8988T (cell line): ENCODE data around the gene GBX1.

Source experiments
- DNase-seq: peaks from one replicate; pipeline ENCODE4 v3.0.0; 2011

GBX1 gene

GRCh38 chr7:151193203-151193978 lies 25.9 kb upstream of the GBX1 start:
- no peak for DNase-seq

GRCh38 chr7:151192002-151192539 lies 24.6 kb upstream of the GBX1 start:
- DNase-seq, result no peak

DNA sequence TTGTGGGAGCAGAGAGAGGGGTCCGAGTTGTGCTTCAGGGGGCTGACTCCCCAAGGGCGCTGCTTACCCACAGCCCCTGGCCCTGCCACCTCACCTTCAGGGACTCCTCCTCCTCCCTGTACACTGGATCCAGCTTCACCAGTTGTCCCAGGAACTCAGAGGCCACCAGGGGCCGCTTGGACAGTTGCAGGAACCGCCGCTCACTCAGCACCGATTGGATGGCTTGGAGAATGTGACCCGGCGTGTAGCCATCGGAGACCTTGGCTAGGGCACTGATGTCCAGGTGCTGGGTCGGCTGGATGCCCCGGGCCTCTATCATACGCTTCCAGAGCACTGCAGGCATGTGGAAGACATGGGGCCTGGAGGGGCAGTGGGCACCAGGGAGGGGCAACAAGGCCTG lies 24.1 kb upstream of the GBX1 start:
- no peak for DNase-seq

DNA sequence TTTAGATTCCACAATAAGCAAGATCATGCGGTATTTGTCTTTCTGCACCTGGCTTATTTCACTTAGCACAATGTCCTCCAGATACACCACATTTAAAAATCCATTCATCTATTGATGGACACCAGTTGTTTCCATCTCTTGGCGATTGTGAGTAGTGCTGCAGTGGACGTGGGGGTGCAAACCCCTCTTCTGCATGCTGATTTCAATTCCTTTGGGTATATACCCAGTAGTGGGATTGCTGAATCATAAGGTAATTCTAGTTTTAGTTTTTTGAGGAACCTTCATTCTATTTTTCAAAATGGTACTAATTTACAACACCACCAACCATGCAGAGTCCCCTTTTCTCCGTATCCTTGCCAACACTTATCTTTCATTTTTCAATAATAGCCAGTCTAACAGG lies 21.5 kb upstream of the GBX1 start:
- DNase-seq, result no peak

DNA sequence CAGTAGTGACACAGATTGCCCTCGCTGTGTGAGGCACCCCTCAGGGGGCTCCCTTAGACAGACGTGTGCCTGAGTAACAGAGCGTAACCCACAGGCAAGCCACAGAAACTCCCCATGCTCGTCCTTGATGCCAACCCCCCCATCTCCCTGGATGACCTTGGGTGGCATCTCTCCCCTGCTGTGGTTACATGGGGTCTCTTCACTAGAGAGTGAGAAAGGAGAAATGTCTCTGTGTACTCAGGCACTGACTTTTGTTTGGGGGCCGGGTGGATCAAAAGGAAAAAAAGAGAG lies 20.7 kb upstream of the GBX1 start:
- DNase-seq, result no peak

DNA sequence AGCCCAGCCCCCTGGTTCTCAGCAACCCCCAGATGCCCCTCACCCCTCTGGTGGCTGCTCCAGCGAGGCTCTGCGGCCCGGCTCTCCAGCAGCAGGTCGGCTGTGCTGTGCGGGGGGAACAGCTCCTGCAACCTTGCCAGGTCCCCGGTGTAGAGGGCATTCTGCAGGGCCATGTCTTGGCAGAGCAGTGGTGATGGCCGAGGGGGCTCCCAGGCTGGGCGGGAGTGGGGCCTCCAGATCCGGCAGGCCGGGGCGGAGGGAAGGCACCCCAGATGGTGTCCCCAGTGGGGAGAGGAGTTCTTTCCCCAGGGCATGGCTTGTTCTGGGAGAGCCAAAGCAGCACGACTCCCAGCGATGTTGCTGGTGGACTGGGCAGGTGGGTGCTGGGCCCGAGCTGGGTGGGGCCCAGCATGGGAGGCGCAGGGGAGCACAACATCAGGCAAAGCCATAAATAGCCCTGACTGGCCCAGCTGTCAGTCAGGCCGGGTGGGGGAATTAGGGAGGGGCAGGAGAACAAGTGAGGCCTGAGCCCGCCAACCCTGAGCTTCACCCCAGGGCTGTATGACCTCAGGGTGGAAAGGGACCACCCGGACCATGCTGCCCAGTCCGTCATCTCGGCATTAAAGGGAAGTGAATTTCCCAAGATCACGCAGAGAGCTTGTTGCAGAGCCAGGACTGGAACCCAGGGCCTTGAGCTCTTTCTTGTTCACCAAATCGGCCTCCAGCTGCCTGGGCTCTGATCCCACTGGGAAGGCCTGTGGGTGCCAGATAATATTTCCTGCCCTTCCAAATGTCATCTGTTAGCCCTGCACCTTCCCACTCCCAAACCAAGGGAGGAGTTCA lies 20.1 kb upstream of the GBX1 start:
- no peak for DNase-seq

DNA sequence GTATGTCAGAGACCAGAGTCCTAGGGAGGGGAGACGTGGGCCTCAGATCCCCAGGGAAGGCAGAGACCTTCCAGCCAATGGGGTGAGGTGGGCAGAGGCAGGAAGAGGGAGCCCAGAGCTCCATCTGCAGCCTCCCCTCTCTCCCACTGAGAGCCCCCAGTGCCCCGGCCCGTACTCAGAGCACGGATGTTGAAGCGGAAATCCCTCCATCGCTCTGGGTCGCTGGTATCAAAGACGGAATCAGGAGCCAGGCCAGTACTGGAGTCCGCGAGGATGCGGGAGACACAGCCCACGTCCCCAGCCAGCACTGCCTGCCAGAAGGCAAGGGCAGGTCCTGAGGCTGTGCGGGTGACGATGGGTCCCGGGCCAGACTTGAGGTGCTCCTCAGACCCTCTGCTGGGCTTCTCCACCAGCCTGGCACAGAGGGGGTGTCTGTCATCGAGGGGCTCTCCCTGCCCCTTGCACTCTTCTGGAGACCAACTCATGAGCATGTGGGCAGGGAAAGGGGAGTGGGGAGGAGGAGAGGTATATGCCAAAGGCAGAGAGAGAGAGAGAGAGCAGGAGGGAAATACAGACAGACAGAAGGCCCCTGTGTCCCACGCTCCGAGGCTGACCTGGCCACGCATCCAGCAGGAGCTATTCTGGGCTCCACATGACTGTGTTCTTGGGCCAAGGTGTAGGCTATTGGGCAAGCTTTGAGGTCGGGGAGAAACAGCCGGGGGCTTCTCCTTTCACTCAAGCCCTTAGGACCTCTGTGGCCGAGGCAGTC lies 19.3 kb upstream of the GBX1 start, which contains the start of gene ASB10:
TSS of gene ASB10 (minus strand) at position 611 of the 769 bp plus-strand sequence. CDS start at position 491, 120 bp downstream.
- DNase-seq, result no peak

DNA sequence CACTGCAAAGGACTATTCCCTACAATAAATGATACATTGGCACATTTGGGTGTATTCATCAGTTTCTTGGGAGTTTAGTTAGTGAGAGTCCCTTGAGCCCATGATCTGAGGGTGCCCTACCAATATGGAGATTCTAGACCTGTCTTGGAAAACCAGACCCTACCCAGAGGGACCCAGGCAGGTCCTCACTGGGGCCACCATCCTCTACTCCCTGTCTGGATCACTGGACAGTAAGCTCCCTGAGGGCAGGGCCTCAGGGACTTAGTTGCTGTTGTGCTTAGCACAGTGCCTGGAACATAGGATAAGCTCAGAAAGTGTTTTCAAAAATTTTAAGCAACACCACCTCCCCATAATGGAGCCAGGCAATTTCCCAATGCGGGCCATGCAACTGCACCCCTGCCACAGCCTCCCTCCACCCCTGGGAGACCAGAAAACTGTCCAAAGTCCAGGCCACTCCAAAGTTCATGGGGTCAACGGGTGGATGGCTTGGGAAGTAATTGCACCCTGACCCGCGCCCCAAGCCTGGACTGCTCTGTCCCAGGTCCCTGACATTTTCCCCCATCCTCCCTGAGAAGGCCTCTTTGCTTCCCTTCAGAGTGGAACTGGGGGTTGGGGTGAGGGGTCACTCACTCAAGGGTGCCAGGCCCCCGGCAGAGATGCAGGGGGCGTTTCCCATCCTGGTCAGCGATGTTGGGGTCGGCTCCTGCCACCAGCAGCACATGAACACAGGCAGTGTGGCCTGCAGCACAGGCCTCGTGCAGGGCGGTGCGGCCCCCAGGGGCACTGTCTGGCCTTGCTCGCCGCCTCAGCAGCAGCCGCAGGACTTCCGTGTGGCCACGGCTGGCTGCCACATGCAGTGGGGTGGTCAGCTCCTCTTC lies 18.5 kb upstream of the GBX1 start:
- no peak for DNase-seq

DNA sequence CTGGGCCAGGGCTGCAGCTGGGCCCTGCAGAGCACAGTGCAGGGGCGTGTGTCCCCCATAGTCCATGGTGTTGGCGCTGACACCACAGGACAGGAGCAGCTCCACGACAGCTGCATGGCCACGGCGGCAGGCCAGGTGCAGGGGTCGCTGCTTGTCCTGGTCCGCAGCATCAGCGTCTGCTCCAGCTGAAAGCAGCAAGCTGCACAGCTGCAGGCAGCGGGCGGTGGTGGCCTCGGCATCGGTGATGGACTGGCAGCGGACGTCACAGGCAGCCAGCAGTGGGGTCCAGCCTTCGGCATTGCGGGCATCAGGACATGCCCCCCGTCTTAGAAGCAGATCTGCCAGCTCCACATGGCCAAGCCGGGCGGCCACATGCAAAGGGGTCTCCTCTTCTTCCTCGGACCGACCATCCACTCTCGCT lies 13.5 kb upstream of the GBX1 start:
- DNase-seq, result no peak

DNA sequence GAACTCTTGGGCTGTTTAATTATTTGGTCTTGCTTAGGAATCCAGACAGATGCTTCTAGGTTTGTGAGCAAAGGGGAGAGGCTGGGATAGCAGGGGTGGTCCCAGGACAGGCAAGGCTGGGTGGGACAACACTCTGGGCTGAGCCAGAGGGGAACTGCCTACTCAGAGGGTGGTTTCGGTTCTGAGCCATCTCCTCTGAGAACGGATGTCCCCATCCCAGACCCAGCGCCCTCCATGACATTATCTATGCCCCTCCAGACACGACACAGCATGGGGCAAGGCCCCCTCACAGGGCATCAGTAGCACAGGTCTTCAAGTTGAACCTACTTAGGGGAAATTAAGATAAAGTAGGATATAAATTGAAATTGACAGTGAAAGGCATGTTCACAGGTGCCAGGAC lies 12.5 kb upstream of the GBX1 start:
- no peak for DNase-seq

GRCh38 chr7:151179287-151179860 lies 11.9 kb upstream of the GBX1 start:
- DNase-seq, result no peak

GRCh38 chr7:151178831-151179230 lies 11.3 kb upstream of the GBX1 start:
- no peak for DNase-seq

DNA sequence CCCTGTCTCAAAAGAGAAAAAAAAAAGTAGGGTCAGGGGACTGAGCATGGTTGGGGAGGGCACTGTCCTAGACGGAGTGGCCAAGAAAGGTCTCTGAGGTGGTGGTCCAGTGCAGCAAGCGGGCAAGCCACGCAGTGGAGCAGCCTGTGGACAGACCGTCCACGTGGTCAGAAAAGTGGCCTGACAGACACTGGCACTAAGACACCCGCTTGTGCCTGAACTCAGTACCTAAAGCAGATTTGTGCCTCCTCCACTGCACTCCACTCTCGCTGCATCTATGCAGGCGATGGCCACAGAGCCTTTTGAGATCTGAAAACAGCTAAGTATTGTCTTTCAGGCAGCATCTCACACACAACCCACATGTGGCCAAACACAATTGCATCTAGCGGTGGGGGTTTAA lies 10.7 kb upstream of the GBX1 start:
- no peak for DNase-seq

- no peak for DNase-seq
Observed at GRCh38 chr7:151177310-151177709, 9.8 kb upstream of the GBX1 start.

GRCh38 chr7:151176401-151176800 lies 8.9 kb upstream of the GBX1 start:
- no peak for DNase-seq

DNA sequence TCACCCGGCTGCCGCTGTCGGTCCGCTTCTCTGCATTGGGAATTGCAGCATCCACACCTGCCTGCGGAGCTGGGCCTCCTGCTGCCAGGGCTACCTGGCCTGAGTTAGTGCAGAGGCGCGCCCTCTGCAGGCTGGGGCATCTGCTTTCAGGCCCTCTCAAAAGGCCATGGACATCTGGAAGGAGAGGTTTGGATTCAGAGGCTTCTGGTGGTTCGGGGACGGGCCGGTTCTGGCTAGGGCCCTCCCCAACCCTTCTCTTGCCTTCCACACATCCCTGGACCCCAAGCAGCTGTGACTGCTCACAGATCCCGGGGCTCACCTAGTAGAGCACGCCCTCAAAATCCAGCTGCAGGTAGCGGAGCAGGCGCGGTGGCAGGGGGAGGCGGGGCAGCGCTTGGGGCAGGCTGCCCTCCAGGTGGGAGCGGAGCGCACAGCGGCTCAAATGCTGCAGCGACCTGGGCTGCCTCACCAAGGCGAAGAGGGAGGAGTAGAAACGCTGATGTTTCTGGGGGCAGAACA lies 8.4 kb upstream of the GBX1 start:
- no peak for DNase-seq

GRCh38 chr7:151175047-151175792 lies 7.7 kb upstream of the GBX1 start:
- no peak for DNase-seq

DNA sequence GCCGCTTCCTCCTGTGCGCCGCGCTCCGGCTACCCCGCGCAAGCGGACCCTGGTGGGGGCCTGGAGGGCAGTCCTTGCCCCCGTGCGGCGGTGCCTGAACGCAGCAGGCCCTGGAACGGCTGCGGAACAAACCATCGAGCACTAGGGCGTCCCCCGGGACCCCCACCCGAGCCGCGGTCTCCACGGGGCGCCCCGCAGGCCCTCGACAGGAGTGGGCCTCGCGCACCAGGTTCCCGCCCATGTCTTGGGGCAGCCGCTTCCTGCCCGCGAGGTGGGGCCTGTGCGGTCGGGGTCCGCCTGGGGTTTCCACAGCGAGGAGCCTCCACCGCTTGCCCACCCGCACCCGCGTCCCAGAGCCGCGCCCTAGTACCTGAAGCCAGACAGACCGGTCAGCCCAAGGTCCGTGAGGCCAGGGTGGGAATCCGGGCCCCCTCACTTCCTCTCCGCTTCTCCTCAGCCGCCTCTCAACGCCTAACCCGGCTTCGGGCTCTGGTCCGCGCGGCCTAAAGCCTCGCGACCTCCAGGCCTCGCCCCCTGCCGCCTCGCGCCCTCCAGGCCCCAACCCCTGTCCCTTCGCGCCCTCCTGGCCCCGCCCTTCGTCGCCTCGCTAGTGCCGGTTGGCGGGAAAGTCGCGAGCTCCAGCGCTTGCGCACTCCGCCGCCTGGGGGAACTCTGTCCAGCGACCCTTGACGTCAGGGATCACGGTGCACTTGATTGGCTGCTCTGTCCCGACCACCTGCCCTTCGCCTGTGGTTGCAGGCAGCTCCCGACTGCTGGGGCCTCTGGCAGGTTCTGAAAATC lies 7.0 kb upstream of the GBX1 start:
- DNase-seq, result no peak

DNA sequence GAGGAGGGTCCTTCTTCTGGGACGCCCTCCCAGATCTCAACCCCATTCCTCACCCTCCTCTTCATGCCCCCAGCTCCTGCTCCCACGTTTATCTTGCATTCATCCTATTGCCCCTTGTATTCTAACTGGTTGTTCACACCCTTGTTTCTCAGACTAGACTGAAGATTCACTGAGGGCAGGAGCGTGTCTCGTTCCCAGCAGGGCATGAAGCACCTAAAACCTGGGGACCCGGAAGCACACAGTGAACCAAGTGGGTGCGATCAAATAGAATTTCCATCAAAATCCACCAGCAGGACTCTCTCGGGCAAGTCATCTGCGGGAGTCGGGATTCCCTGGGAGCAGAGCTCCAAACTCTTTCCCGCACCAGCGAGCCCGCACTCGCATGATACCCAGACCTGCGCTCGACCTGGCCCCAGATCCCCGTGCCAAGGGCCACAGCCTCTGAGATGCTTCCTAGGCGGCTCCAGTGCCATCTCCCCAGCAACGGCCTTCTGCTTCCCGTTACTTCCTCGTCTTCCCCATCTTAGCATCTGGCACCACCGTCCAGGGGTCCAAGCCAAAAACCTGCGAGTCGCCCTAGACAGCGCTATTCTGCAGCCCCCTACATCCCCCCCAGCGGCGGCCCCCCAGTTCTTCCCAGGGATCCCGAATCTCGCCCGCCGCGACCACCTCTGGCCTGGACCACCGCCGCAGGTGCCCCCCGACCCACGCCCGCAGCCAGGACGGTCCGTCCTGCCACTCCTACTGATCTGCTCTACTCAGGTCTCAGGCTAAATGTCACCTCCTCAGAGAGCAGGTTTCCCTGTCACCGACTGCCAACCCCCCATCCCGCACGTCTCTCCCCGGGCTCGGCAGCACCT lies 6.1 kb upstream of the GBX1 start:
- DNase-seq, result no peak
